Frontal cortex (tissue), 1 donor: ENCODE data around the gene GTF2IRD2. TPM values are rescaled to one million over a fixed set of nuclear protein-coding genes. Genes with fewer than 3 reads are reported as not detected.

Source experiments
- small RNA-seq: library from RNA; depleted of rRNA; stranded (forward); fragments of <200 nt; gene quantifications from one replicate; pipeline ENCODE3, GENCODE V24; 2014
- total RNA-seq: library from RNA; depleted of rRNA; stranded (reverse); fragments of >200 nt; gene quantifications from one replicate; pipeline ENCODE4 v1.2.3, GENCODE V29; 2014

Gene GTF2IRD2
- total RNA-seq, 1 donor from 2014 or later, result 53.0 TPM

Small RNAs within 50 kb of the gene (small RNA-seq; reads per million reads assigned to genes)
- gene RF00019, result not detected

Other genes starting within 250 kb of the GTF2IRD2 start
- gene GTF2I, start 193.9 kb downstream of the GTF2IRD2 start, total RNA-seq, result 236 TPM
- under 0.01 TPM for gene NCF1, start 77.6 kb downstream of the GTF2IRD2 start, total RNA-seq
- 40.8 TPM for gene CASTOR2, start 113.1 kb upstream of the GTF2IRD2 start, total RNA-seq
- gene RCC1L, start 222.2 kb upstream of the GTF2IRD2 start, total RNA-seq, result 20.8 TPM
- 57.5 TPM for gene GTF2IRD2B, start 241.0 kb upstream of the GTF2IRD2 start, total RNA-seq